Common myeloid progenitor, CD34-positive (primary cell): ENCODE data around the gene CHCHD6.

Experiments
- CTCF ChIA-PET: fragments of 350-600 bp; sonication (Branson Sonifier 250); formaldehyde crosslinking; loops from one replicate; lab custom pipeline; 2021; ENCODE audit warnings: antibody characterized with exemption; lab: Charles Lee
- POLR2A ChIA-PET: fragments of 350-600 bp; sonication (Branson Sonifier 250); formaldehyde crosslinking; loops from one replicate; lab custom pipeline; 2021; ENCODE audit warnings: antibody characterized with exemption; lab: Charles Lee
- DNase-seq, 3 donors: peaks; one replicate each; pipeline versions ENCODE4 v3.0.0 to v3.0.0-alpha.2; 2013
- H3K27ac ChIP-seq, 2 experiments: 1 replicate in 1 of 2; 2 replicates in 1 of 2; pipeline ENCODE4 v1.7.0; 2013; ENCODE audit warnings: inconsistent platforms in 2 of 2, low read length in 2 of 2, mild to moderate bottlenecking in 2 of 2, low read depth in 1 of 2, moderate library complexity in 1 of 2; ENCODE audit not compliant: severe bottlenecking in 2 of 2, insufficient read depth in 1 of 2, poor library complexity in 1 of 2
- H3K27me3 ChIP-seq, 5 experiments: replicated peaks in 2 of 5; 1 replicate in 3 of 5; 2 replicates in 2 of 5; pipeline versions ENCODE4 v1.6.1 to v1.7.0; 2013; ENCODE audit warnings: low read length in 4 of 5, mild to moderate bottlenecking in 2 of 5, moderate library complexity in 2 of 5, inconsistent platforms in 1 of 5; ENCODE audit not compliant: insufficient read depth in 5 of 5, control insufficient read depth in 4 of 5
- H3K36me3 ChIP-seq, 4 experiments: 1 replicate in 2 of 4; 2 replicates in 2 of 4; pipeline versions ENCODE4 v1.6.1 to v1.7.0; 2013; ENCODE audit warnings: low read length in 3 of 4, control low read depth in 1 of 4, mild to moderate bottlenecking in 1 of 4; ENCODE audit not compliant: control insufficient read depth in 4 of 4, insufficient read depth in 4 of 4
- H3K4me1 ChIP-seq, 4 experiments: 1 replicate in 3 of 4; 2 replicates in 1 of 4; pipeline versions ENCODE4 v1.6.1 to v1.7.1; 2013; ENCODE audit warnings: low read length in 3 of 4, mild to moderate bottlenecking in 3 of 4, control low read depth in 1 of 4, inconsistent platforms in 1 of 4, moderate library complexity in 1 of 4; ENCODE audit not compliant: control insufficient read depth in 4 of 4, insufficient read depth in 4 of 4; ENCODE audit errors: control extremely low read depth in 1 of 4
- H3K4me3 ChIP-seq, 7 experiments: 1 replicate in 4 of 7; 2 replicates in 3 of 7; pipeline versions ENCODE4 v1.5.1 to v1.7.0; 2013; ENCODE audit warnings: mild to moderate bottlenecking in 7 of 7, low read length in 6 of 7, moderate library complexity in 6 of 7, inconsistent platforms in 2 of 7, low read depth in 2 of 7, control low read depth in 1 of 7; ENCODE audit not compliant: insufficient read depth in 4 of 7, control insufficient read depth in 1 of 7; ENCODE audit errors: extremely low read depth in 1 of 7
- H3K9me3 ChIP-seq, 5 experiments: 1 replicate in 4 of 5; 2 replicates in 1 of 5; pipeline versions ENCODE4 v1.6.1 to v1.7.1; 2013; ENCODE audit warnings: low read length in 4 of 5, mild to moderate bottlenecking in 2 of 5, inconsistent platforms in 1 of 5, low read depth in 1 of 5, moderate library complexity in 1 of 5; ENCODE audit not compliant: control insufficient read depth in 4 of 5, insufficient read depth in 2 of 5; ENCODE audit errors: control extremely low read depth in 1 of 5
- WGBS: methylation state at CpG from one replicate; pipeline ENCODE4 v1.1.5; 2013; ENCODE audit not compliant: insufficient coverage; 5-methylcytosine and 5-hydroxymethylcytosine counted together

Gene CHCHD6

DNA sequence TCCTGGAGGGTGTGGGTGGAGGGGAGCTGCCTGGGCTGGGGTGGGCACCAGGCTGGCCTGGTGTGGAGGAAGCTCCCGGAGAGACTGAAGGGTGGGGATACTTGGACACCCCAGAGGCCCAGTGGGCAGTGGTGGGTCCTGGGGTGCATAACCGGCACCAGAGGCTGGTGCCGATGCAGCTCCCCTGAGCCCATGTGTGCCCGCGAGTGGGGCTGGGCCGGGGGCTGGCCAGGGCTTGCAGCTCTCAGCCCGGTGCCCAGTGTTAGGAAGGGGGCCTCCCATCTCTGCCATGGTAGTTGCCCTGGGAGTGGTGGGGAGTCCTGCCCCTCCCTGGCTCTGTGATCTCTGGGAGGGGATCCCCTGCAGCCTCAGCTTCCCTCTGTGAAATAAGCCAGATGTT lies 288.2 kb downstream of the CHCHD6 start:
- POLR2A ChIA-PET, result no interaction called here
- Histone ChIP-seq H3K4me1 (no peaks in the 10 kb centered on the region), H3K27ac (no peak overlapping the region), H3K4me3 (no peak overlapping the region), H3K36me3 (no peaks in the 10 kb centered on the region), H3K9me3 (no peaks in the 10 kb centered on the region), H3K27me3 (peaks cover 0 to 11% (median 3%) of the 10 kb centered on the region in 5 experiments)
- CTCF ChIA-PET, result no interaction called here
- DNase-seq, result no peak
- WGBS, result 97% methylated on average over 4 of the region's 7 CpGs

GRCh38 chr3:126992776-126993175 lies 288.7 kb downstream of the CHCHD6 start:
- Histone ChIP-seq H3K9me3 (no peaks in the 10 kb centered on the region), H3K27me3 (peaks cover 0 to 11% (median 3%) of the 10 kb centered on the region in 5 experiments), H3K36me3 (no peaks in the 10 kb centered on the region), H3K27ac (no peak overlapping the region), H3K4me3 (no peak overlapping the region), H3K4me1 (no peaks in the 10 kb centered on the region)
- WGBS, result 96% methylated on average over 3 of the region's 8 CpGs
- DNase-seq, result no peak
- ChIA-PET POLR2A (no interaction called here), CTCF (no interaction called here)

GRCh38 chr3:126993436-126993835 lies 289.4 kb downstream of the CHCHD6 start:
- Histone ChIP-seq H3K4me3 (no peak overlapping the region), H3K4me1 (no peaks in the 10 kb centered on the region), H3K27me3 (peaks cover 0 to 11% (median 5%) of the 10 kb centered on the region in 5 experiments), H3K9me3 (no peaks in the 10 kb centered on the region), H3K27ac (no peak overlapping the region), H3K36me3 (no peaks in the 10 kb centered on the region)
- ChIA-PET POLR2A (no interaction called here), CTCF (no interaction called here)
- DNase-seq, result no peak
- 94% methylated on average over 8 of the region's 9 CpGs for WGBS

DNA sequence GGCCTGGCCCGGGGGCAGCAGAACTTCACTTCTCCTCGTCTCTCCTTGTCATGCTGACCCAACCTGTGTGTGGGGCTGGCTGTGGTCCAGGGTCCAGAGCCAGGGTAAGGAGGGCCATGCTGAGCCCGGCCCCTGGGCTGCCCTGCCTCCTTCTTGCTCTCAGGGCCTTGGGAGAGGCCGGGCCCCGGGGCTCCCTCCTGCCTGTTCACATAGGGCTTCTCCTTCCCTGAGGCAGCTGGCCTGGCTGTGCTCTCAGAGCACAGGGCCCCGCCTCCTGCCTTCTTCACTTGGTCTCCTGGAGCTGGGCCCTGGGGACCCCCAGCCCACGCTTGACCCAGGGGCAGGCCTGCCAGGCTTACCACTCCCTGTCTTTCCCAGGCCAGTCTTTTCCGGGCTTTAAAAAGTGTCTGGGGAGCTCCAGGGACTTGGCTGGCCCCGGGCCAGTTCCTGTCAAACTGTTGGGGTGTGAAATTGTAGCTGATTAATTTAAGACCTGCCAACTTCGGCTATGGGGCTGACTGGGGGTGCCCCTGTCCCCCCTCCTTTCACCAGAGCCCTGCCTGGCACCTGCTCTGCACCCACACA lies 290.7 kb downstream of the CHCHD6 start:
- H3K4me3 ChIP-seq, result no peak overlapping the region
- peak in 1 of 3 donors; percentile 41 for DNase-seq
- WGBS, result 62% methylated on average over 7 of the region's 10 CpGs
- ChIA-PET POLR2A (no interaction called here), CTCF (interaction anchor here (0.8 kb wide), 1 partner anchor 474 kb away, joined by 3 read pairs; no protein-coding TSS in a partner anchor)
- no peaks in the 10 kb centered on the region for H3K9me3 ChIP-seq
- H3K36me3 ChIP-seq, result no peaks in the 10 kb centered on the region
- no peaks in the 10 kb centered on the region for H3K4me1 ChIP-seq
- H3K27ac ChIP-seq, result no peak overlapping the region
- H3K27me3 ChIP-seq, result peaks cover 0 to 13% (median 5%) of the 10 kb centered on the region in 5 experiments

DNA sequence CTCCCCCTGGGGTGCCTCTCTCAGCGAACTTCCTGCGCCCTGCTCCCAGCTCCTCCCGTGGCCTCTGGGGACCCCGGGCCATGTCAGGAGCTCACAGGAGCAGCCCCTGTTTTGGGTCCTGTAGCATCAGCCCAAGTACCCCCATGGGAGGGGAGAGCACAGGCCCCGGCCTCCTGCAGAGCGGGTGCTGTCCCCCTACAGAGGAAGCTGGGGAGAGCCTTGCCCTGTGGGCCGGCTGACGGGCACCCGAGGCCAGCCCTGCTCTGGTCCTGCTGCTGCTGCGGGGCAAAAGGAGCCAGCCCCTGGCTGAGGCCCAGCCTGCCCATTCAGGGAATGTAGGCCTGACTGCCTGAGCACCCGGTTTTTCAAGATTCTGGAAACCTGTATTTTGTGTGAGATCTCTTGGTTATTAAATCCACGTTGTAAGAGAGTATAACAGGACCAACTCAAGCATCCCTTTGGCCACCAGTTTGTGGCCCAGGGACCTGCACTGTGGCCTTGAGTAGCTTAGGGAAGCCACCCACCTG lies 291.3 kb downstream of the CHCHD6 start:
- ChIA-PET CTCF (interaction anchor here (0.8 kb wide), 2 partner anchors 16 to 473 kb away, joined by 3 read pairs; no protein-coding TSS in a partner anchor), POLR2A (no interaction called here)
- Histone ChIP-seq H3K4me1 (no peaks in the 10 kb centered on the region), H3K9me3 (no peaks in the 10 kb centered on the region), H3K36me3 (no peaks in the 10 kb centered on the region), H3K4me3 (no peak overlapping the region), H3K27me3 (peaks cover 0 to 13% (median 5%) of the 10 kb centered on the region in 5 experiments), H3K27ac (no peak overlapping the region)
- WGBS, result 49% methylated on average over 10 of the region's 12 CpGs
- DNase-seq, result no peak

DNA sequence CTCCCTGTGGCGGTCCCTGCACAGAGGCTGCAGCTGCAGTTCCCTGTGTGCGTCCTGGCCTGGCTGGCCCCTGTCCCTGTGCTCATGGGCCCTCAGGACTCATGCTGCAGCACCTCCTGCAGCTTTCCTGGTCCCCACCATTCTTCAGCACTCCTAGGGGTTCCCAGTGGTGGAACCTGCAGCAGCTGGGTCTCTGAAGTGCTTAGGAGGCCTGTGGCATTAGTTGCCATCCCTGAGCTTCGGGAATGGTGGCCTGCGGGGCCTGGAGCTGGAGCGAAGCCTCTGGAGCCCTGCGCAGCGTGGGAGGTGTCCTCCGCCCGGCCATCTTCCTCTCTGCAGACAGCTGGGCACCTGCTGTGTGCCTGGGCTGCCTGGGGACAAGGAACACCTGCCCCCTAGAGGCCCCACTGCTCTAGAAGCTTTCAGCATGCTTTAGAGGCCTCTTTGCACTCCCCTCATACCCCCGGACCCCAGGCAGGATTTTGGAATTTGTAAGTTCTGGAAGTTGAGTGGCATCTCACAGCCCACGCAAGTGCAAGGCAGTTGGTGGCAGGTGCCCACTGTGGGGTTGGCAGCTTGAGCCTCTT lies 292.0 kb downstream of the CHCHD6 start:
- Histone ChIP-seq H3K27ac (no peak overlapping the region), H3K4me1 (no peaks in the 10 kb centered on the region), H3K36me3 (no peaks in the 10 kb centered on the region), H3K9me3 (no peaks in the 10 kb centered on the region), H3K27me3 (peaks cover 0 to 13% (median 5%) of the 10 kb centered on the region in 5 experiments), H3K4me3 (no peak overlapping the region)
- POLR2A ChIA-PET, result no interaction called here
- 98% methylated on average over 11 of the region's 11 CpGs for WGBS
- peak in 1 of 3 donors; percentile 15 for DNase-seq
- CTCF ChIA-PET, result interaction anchor here (0.8 kb wide), 1 partner anchor 16 kb away, joined by 3 read pairs; no protein-coding TSS in a partner anchor

GRCh38 chr3:126996905-126997304 lies 292.9 kb downstream of the CHCHD6 start:
- POLR2A ChIA-PET, result no interaction called here
- 97% methylated on average over 7 of the region's 7 CpGs for WGBS
- CTCF ChIA-PET, result no interaction called here
- Histone ChIP-seq H3K9me3 (no peaks in the 10 kb centered on the region), H3K4me3 (no peak overlapping the region), H3K4me1 (no peaks in the 10 kb centered on the region), H3K27me3 (peaks cover 0 to 13% (median 5%) of the 10 kb centered on the region in 5 experiments), H3K27ac (no peak overlapping the region), H3K36me3 (no peaks in the 10 kb centered on the region)
- no peak for DNase-seq
